Nephron progenitor cell (in vitro differentiated cells): ENCODE results near the gene PYGL.
A peak's percentile ranks its signal among the peaks of the same experiment; 100 is the strongest.

Experiments
- DNase-seq: peaks from one replicate; pipeline ENCODE4 v3.0.0; 2021
- H3K27ac Mint-ChIP-seq: 2 replicates; pipeline ENCODE4 v1.8.0; 2021; ENCODE audit warnings: mild to moderate bottlenecking, moderate library complexity, mixed read lengths
- H3K27me3 Mint-ChIP-seq: 2 replicates; pipeline ENCODE4 v1.8.0; 2021; ENCODE audit warnings: mild to moderate bottlenecking, low read depth, mixed read lengths; ENCODE audit not compliant: poor library complexity
- H3K36me3 Mint-ChIP-seq: 2 replicates; pipeline ENCODE4 v1.8.0; 2021; ENCODE audit warnings: low read depth, mixed read lengths
- H3K4me1 Mint-ChIP-seq: 2 replicates; pipeline ENCODE4 v1.8.0; 2021; ENCODE audit warnings: mixed read lengths
- H3K4me3 Mint-ChIP-seq: 2 replicates; pipeline ENCODE4 v1.8.0; 2021; ENCODE audit warnings: mild to moderate bottlenecking, moderate library complexity, mixed read lengths
- H3K9me3 Mint-ChIP-seq: 2 replicates; pipeline ENCODE4 v1.8.0; 2021; ENCODE audit warnings: mild to moderate bottlenecking, moderate library complexity, mixed read lengths
- TF ChIP-seq, protein P1 (sequence below): fragments of 200-600 bp; sonication (generic); IDR thresholded peaks from 2 replicates; pipeline ENCODE4 v1.5.0; 2021; ENCODE audit warnings: antibody characterized with exemption

Gene PYGL

DNA sequence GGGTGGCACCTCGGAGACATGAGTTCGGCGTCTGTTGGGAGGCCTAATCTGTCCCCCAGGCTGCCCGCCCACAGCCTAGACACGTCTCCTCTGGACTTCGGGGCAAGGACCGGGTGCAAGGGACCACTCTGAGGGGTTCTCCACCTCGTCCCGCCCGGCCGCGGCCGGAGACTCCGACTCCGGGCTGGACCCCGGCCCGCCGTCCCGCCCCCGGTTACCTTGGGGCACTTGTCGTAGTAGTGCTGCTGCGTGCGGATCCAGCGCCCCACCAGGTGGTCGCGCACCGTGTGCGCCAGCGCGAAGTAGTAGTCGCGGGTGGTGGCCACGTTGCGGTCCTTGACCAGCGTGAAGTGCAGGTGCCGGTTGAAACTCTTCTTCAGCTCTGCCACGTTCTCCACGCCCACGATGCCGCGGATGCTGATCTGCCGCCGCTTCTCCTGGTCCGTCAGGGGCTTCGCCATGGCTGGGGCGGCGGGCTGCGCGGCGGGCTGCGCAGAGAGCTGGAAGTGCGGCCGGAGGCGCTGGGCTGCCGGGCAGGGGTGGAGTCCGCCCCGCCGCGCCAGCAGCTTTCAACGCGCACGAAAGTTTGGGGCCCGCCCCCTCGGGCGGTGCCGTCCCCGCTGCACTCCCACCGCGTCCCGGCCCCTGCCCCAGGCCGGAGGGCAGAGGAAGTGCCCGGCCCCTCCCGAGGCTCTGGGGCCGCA is at the start of gene PYGL:
Gene PYGL, minus strand, starts transcription at position 541 of the 704 bp plus-strand sequence. Its CDS starts 80 bp downstream, at position 461.
- Mint-ChIP-seq H3K27me3 (peaks cover 6% of the 10 kb centered on the region), H3K9me3 (peaks cover 3% of the 10 kb centered on the region), H3K4me1 (peaks cover 32% of the 10 kb centered on the region), H3K4me3 (peak within 1 kb of the TSS; percentile 93), H3K36me3 (peaks cover 14% of the 10 kb centered on the region), H3K27ac (no peak within 1 kb of the TSS)
- TF ChIP-seq, protein P1, sequence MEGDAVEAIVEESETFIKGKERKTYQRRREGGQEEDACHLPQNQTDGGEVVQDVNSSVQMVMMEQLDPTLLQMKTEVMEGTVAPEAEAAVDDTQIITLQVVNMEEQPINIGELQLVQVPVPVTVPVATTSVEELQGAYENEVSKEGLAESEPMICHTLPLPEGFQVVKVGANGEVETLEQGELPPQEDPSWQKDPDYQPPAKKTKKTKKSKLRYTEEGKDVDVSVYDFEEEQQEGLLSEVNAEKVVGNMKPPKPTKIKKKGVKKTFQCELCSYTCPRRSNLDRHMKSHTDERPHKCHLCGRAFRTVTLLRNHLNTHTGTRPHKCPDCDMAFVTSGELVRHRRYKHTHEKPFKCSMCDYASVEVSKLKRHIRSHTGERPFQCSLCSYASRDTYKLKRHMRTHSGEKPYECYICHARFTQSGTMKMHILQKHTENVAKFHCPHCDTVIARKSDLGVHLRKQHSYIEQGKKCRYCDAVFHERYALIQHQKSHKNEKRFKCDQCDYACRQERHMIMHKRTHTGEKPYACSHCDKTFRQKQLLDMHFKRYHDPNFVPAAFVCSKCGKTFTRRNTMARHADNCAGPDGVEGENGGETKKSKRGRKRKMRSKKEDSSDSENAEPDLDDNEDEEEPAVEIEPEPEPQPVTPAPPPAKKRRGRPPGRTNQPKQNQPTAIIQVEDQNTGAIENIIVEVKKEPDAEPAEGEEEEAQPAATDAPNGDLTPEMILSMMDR: no peak
- DNase-seq: peak; percentile 83

DNA sequence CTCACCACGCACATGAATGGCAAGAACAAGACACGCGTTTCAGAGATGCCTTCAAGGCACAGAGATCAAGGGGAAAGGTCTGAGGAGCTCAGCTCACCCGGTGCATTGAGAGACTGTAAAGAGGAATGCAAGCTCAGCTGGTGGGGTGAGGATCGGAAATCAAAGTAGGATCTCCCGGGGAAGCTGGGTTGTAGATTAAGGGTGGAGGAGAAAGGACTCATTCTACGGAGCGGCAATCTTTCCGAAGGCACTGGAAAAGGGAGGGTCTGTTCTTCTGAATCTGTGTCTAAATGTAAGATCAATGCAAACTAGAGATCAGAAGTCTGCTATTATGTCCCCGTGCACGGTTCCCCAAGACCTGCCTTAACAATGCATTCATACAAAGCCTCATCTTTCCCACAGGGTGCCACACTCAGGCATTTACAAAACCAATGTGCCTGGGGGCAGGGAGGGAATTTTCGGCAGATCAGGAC is 41.6 kb upstream of the PYGL start:
- no peaks in the 10 kb centered on the region for H3K36me3 Mint-ChIP-seq
- H3K27me3 Mint-ChIP-seq: peaks cover 17% of the 10 kb centered on the region
- H3K27ac Mint-ChIP-seq: no peak overlapping the region
- H3K4me1 Mint-ChIP-seq: peaks cover 8% of the 10 kb centered on the region
- no peak overlapping the region for H3K4me3 Mint-ChIP-seq
- H3K9me3 Mint-ChIP-seq: no peaks in the 10 kb centered on the region
- TF ChIP-seq, protein P1: no peak
- DNase-seq: no peak

- no peaks in the 10 kb centered on the region for H3K36me3 Mint-ChIP-seq
- TF ChIP-seq, protein P1: no peak
- H3K9me3 Mint-ChIP-seq: no peaks in the 10 kb centered on the region
- no peak overlapping the region for H3K27ac Mint-ChIP-seq
- peaks cover 8% of the 10 kb centered on the region for H3K4me1 Mint-ChIP-seq
- H3K27me3 Mint-ChIP-seq: peaks cover 17% of the 10 kb centered on the region
- DNase-seq: no peak
- H3K4me3 Mint-ChIP-seq: no peak overlapping the region
Measured at GRCh38 chr14:50985124-50985858, 41.0 kb upstream of the PYGL start.

- Mint-ChIP-seq H3K9me3 (no peaks in the 10 kb centered on the region), H3K36me3 (no peaks in the 10 kb centered on the region), H3K27ac (no peak overlapping the region), H3K27me3 (peaks cover 12% of the 10 kb centered on the region), H3K4me1 (peaks cover 8% of the 10 kb centered on the region), H3K4me3 (no peak overlapping the region)
- DNase-seq: no peak
- TF ChIP-seq, protein P1: no peak
Measured at GRCh38 chr14:50984036-50984710, 39.9 kb upstream of the PYGL start.

DNA sequence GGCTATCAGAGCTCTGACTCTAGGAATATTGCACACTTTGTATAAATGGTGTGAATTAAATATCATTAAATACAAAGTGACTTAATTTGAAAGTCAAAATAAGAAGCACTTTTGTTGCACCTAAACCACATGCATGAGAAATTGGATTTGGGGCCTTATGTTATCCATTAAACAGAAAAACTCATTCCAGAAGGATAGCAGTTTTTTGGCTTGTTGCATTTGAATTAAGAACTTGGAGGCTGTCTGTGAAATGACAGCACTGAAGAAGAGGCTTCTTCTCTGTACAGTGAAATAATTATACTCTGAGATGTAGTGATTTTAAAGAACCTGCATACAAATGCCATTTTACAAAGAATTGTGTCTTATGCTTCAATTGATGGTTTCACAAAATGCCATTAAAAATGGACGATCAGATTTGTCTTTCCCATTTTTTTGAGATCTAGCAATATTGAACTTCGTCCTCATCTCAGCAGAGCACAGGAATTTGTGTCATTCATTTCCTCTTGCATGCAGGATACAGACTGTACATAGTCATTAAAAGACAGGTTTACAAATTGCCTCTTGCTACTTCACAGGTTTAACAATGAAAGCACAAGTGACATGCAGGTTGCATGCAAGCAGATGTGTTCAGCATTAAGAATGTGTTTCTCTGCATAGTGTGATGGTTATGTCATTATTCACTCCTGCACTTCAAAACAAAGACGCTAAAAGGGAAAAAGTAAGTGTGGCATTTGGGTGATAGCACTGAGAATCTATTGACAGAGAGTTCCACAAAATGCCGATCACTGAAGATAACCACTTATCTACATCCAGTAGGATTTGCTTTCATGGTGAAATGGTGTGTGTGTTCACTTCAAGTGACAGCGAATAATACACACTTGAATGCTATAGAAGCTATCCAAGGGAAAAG is 35.9 kb upstream of the PYGL start:
- H3K9me3 Mint-ChIP-seq: no peaks in the 10 kb centered on the region
- no peaks in the 10 kb centered on the region for H3K4me1 Mint-ChIP-seq
- H3K27ac Mint-ChIP-seq: no peak overlapping the region
- no peak for DNase-seq
- H3K4me3 Mint-ChIP-seq: no peak overlapping the region
- peaks cover 6% of the 10 kb centered on the region for H3K27me3 Mint-ChIP-seq
- TF ChIP-seq, protein P1: no peak
- H3K36me3 Mint-ChIP-seq: no peaks in the 10 kb centered on the region
